ENCODE results near the gene SSR3.

DNA sequence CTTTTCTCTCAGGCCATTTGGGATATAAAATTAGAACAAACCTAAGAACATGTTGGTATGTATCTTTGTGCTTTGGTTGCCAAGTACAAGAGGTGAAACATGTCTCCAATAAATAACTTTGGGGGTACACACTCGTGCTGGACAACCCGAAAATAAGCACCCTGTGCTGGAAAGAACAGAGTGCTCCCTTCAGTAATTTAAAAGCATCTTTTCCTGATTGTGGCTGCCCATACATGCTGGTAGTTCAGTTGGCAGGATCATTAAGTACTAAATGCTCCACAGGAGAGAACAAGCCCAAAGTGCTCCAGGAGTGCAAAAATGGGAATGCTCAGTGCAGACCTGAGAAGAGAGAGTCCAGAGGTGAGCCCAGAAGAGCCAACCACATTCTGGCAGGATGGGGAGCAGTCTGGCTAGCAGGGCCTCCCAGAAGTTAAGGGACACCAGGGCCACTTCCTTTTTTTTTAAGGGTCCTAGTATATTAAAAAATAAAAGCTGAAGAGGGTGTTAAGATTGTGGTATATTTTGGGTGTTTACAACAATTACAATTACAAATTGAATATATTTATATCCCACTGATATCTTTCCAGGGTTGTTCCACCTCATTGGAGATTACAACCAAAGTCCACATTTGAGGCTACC lies 48.6 kb upstream of the SSR3 start:
- TF ChIP-seq, protein P1, sequence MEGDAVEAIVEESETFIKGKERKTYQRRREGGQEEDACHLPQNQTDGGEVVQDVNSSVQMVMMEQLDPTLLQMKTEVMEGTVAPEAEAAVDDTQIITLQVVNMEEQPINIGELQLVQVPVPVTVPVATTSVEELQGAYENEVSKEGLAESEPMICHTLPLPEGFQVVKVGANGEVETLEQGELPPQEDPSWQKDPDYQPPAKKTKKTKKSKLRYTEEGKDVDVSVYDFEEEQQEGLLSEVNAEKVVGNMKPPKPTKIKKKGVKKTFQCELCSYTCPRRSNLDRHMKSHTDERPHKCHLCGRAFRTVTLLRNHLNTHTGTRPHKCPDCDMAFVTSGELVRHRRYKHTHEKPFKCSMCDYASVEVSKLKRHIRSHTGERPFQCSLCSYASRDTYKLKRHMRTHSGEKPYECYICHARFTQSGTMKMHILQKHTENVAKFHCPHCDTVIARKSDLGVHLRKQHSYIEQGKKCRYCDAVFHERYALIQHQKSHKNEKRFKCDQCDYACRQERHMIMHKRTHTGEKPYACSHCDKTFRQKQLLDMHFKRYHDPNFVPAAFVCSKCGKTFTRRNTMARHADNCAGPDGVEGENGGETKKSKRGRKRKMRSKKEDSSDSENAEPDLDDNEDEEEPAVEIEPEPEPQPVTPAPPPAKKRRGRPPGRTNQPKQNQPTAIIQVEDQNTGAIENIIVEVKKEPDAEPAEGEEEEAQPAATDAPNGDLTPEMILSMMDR (IDR thresholded peaks at IDR 0.05; ENCODE audit: low read length), result no peak
- TF ChIP-seq EZH2 (optimal IDR thresholded peaks at IDR 0.05; ENCODE audit: low read depth, low read length) (no peak), EZH2phosphoT487 (IDR thresholded peaks at IDR 0.05; ENCODE audit: low read length) (no peak)
